CD4-positive, alpha-beta T cell treated with Interleukin-17A for 1 hour (primary cell): ENCODE measurements around the gene MAP2.
A peak's percentile ranks its signal among the peaks of the same experiment; 100 is the strongest.
"Not testable (repeated sequence)": the region's sequence is repeated elsewhere in the genome, so short reads cannot be mapped to it uniquely, and the experiment has no call there.

ENCODE experiments used
- DNase-seq: peaks from one replicate; pipeline ENCODE4 v3.0.0-alpha.2; 2020

The MAP2 gene

GRCh38 chr2:209549589-209549988 is 125.7 kb downstream of the MAP2 start:
- no peak for DNase-seq

DNA sequence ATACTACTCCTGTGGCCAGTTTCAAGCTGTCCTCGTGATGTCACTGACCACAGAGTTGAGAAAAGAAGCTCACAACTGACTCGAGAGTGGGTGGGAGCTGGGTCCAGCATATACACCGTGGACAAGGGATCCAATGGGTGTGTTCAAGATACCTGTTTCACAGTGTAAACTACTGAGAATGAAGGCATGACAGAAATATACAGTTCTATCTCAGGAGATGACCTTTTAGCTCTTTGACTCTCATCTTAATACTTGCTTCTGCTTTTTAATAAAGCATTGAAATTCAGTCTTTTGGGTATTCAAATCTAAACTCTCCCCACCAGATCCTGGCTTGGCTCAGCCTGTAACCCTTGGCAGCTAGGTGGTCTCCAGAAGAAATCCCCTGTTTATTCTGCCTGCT is 130.1 kb downstream of the MAP2 start:
- DNase-seq = no peak

DNA sequence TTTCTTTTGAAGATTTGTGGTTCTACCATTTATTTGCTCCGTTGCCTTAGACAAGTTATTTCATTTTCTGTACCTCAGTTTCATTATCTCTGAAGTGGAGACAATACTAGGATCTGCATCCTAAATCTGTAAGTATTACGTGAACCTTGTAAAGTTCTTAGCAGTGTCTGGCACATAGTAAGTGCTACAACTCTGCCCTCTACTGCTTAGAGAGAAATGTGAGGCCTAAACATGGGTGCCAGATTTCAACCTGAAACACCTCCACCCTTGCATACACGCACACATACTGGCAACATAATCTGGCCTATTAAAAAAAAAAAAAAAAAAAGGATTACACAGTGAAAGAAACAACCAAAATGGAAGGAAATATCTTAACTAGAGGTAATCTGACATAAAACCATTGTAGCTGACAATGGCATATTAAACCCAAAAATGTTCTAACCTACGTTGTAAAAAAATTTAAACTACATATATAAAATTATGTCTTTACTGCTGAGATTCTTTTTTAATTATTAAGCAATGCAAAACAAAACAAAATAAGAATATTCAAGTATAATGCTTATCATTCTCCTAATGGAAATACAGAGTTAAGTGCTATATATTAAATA is 132.6 kb downstream of the MAP2 start:
- no peak for DNase-seq

DNA sequence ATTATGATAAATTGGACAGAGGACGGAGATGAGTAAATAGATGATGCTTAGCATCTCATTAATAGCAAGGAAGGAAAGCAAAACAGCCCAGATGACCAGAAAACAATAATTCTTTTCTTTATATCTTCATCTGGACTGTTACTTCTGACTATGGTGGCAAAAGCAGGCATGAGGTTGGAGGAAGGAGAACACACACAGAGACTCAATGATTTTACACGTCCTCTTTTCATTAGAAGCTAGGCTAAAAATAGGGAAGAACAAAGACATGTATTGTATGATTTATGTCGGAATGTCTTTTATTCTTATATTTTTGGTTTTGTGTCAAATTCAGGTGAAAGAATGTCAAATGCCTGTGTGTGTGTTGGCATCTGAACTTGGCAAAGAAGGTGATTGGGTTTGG is 137.1 kb downstream of the MAP2 start:
- no peak for DNase-seq

DNA sequence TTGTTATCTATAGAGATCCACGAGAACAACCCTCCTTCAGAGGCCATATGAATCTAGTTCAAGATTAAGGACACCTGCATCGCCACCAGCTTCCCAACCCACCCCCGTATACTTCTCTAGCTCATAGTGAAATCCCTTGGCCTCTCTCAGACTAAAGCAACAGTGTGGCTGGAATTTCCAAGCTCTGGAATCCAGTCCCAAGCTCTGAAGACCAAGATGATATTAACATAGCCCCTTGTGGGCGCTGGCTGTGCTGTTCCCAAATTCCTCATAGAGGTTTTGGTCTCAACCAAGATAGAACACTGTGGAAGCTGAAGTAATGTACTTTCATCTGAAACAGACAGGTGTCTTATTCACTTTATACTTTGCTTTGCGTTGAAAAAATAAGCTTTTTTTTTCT is 139.6 kb downstream of the MAP2 start:
- no peak for DNase-seq

- DNase-seq = no peak
Measured at GRCh38 chr2:209564816-209565215, 141.0 kb downstream of the MAP2 start.

DNA sequence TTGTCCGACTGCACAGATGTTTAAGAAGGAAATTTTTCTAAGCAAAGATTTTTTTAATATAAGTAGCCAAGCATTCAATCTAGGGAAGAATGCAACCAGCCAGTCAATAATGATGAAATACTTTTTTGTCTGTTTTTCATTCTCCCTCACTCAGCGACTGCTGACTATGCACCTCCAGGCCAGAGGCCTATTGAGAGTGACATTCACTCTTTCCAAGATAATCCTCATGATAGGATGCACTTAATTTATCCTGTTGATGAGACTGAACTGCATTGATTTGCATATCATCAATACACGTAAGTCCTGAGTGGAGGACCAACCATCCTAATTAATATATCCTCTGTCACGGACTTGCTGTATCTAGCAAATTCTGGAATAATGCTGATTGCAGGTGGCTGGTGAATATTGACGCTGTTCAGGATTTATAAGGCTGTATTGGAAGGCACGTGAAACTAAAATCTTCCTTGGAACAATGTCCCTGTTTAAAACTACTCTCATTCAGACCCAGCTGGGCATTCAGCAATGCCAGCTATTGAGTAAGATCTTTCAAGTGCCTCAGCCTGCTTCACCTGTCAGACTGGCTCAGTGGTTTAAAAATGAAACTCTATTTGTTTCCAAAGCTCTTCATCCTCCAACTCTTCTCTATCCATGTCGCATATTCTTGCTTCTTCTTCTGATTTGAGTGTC is 142.2 kb downstream of the MAP2 start:
- no peak for DNase-seq

GRCh38 chr2:209570194-209570593 is 146.3 kb downstream of the MAP2 start:
- DNase-seq = no peak

DNA sequence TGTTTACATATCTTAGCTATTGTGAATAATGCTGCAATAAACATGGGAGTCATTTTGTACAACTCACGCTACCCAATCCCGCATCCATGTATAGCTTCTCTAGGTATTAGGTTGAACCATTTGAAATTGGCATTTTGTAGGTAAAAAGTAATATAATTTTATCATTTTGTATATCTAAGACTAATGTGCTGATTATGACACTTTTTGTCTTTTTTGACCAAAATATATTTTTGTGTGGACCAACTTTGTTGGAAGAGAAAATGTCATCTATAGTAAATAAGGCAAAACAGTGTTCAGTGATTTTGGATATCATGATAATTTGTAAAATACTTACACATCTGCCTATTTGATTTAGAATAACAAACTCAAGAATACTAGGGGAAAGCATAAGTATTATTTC is 150.7 kb downstream of the MAP2 start:
- no peak for DNase-seq

GRCh38 chr2:209577376-209578357 is 153.8 kb downstream of the MAP2 start:
- peak; percentile 1 for DNase-seq

- no peak for DNase-seq
Measured at GRCh38 chr2:209578394-209579001, 154.7 kb downstream of the MAP2 start.

DNA sequence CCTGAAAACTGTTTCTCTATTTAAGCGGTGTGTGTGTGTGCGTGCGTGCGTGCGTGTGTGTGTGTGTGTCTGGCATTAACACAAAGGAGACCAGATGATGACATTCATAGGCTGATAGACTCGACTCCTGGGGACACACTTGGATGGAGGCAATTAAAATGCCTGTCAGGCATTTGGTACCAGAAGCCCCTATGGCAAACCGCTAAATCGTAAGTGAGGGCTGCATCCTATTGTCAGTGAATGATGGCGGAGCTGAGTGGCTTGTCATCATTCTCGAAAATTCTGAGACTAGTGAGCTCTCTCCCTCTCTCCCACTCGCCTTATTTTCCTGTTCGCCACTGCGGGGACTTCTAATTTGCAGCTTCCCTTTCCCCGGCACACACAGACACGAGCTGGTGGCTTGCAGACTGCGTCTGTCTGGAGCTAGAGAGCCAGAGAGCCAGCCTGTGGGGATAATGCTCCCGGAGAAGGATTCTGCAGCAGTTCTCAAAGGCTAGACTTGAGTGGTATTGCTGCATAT is 155.4 kb downstream of the MAP2 start:
- DNase-seq = no peak

GRCh38 chr2:209581040-209581439 is 157.2 kb downstream of the MAP2 start:
- no peak for DNase-seq

DNA sequence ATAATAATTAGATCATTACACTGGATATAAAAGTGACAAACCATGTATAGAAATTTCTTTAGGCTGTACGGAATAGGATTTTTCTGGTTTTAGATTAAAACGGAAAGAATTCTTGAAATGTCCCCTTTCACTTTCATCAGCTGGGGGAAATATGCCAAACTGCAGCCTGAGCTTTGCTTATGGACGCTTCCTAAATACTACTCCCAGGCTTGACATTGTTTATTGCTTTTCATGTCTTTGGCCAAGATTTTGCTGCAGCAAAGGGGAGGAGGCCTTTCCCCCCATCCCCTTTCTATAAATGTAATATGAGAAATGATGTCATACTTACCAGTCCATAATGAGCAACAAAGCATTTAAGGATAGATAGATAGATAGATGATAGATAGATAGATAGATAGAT is 158.4 kb downstream of the MAP2 start:
- DNase-seq = no peak

DNA sequence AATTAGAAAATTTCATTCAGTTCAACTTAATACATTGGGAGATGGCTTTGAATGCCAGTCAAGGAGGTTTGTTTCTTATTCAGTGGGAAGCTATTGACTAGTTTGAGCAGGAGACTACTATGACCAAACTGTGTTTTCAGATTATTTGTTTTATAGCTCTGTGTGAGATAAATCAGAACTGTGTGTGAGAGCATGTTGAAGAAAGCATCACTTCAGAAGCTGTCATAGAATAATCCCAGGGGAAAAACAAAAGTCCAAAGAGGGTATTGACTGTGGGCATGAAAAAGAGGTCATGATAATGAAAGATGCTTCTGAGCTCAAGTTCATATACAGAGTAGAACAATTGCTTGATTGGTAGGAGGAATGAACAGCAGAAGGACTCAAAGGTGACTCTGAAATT is 160.6 kb downstream of the MAP2 start:
- no peak for DNase-seq

GRCh38 chr2:209584915-209585314 is 161.1 kb downstream of the MAP2 start:
- DNase-seq = no peak

GRCh38 chr2:209591021-209591420 is 167.2 kb downstream of the MAP2 start:
- no peak for DNase-seq

- DNase-seq = no peak
Measured at GRCh38 chr2:209592106-209592505, 168.3 kb downstream of the MAP2 start.

DNA sequence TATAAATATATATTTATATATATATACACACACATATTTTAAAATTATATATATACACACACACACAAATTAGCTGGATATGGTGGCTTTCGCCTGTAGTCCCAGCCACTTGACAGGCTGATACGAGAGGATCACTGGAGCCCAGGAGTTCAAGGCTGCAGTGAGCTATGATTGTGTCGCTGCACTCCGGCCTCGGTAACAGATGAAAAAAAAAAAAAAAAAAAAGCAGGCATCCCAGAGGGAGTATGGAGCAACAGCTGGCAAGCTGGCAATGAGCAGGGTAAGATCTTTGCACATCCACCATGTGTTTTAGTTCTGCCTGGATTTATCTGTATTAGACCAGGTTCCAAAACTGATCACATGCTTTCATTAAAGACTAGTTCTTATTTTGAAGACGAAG is 170.1 kb downstream of the MAP2 start:
- DNase-seq = no peak

DNA sequence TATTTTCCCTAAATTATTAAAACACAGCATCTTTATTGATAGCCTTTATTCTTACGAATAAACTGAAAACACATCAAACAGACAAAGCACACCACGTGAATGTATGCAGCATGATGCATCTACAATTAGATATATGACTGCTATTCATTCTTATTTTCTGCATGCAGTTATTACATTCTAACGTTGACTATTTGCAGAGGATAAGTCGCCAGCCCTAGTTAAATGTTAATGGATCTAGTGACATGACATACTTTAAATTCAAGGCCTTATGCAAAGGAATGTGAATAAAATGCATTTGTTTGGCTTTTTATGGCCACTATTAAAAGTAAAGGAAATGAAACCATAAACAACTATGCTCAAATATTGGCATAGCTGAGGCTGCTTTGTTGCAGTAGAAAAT is 172.4 kb downstream of the MAP2 start:
- no peak for DNase-seq

DNA sequence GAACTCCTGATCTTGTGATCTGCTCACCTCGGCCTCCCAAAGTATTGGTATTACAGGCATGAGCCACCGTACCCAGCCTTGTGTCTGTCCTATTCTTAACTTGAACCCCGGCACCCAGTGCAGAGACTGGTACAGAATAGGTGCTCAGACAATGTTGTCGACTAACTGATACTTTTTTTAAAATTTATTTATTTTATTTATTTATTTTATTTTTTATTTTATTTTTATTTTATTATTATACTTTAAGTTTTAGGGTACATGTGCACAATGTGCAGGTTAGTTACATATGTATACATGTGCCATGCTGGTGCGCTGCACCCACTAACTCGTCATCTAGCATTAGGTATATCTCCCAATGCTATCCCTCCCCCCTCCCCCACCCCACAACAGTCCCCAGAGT is 174.4 kb downstream of the MAP2 start:
- not testable (repeated sequence) for DNase-seq

- no peak for DNase-seq
Measured at GRCh38 chr2:209600341-209601171, 176.7 kb downstream of the MAP2 start.
